Activated T-helper 17 cell treated with anti-CD3 and anti-CD28 coated beads, Interleukin-2, amount 50 U/mL, for 72 hours (primary cell): Measurements from ENCODE around the gene TADA2B. TPM values are rescaled to one million over a fixed set of nuclear protein-coding genes. Genes with fewer than 3 reads are reported as not detected.
A peak's percentile ranks its signal among the peaks of the same experiment; 100 is the strongest.

Source experiments
- ATAC-seq: fragments of 150-1000 bp; cut with Tn5 transposase; replicated peaks from 2 replicates; pipeline ENCODE4 v1.10.0; 2021; ENCODE audit warnings: mild to moderate bottlenecking, moderate library complexity
- H3K27ac Mint-ChIP-seq: one replicate; pipeline ENCODE4 v1.8.0; 2022; ENCODE audit warnings: mixed read lengths
- H3K27me3 Mint-ChIP-seq: one replicate; pipeline ENCODE4 v1.8.0; 2022; ENCODE audit warnings: mixed read lengths
- H3K36me3 Mint-ChIP-seq: one replicate; pipeline ENCODE4 v1.8.0; 2022; ENCODE audit warnings: low read depth, mild to moderate bottlenecking, mixed read lengths
- H3K4me1 Mint-ChIP-seq: one replicate; pipeline ENCODE4 v1.8.0; 2022; ENCODE audit warnings: mixed read lengths
- H3K4me3 Mint-ChIP-seq: one replicate; pipeline ENCODE4 v1.8.0; 2022; ENCODE audit warnings: mild to moderate bottlenecking, mixed read lengths
- H3K9me3 Mint-ChIP-seq: one replicate; pipeline ENCODE4 v1.8.0; 2022; ENCODE audit warnings: mixed read lengths
- total RNA-seq, 2 donors: library from RNA; stranded (reverse); gene quantifications; one replicate each; pipeline ENCODE4 v1.2.3, GENCODE V29; 2022

Gene TADA2B
- total RNA-seq, 2 donors from 2014 or later, result 8.5 to 13.0 TPM

GRCh38 chr4:7023901-7024300 is 19.3 kb upstream of the TADA2B start:
- Mint-ChIP-seq H3K4me1 (peaks cover 5% of the 10 kb centered on the region), H3K4me3 (no peak overlapping the region), H3K27ac (no peak overlapping the region), H3K9me3 (no peaks in the 10 kb centered on the region), H3K36me3 (peaks cover 89% of the 10 kb centered on the region), H3K27me3 (no peaks in the 10 kb centered on the region)
- no peak for ATAC-seq

DNA sequence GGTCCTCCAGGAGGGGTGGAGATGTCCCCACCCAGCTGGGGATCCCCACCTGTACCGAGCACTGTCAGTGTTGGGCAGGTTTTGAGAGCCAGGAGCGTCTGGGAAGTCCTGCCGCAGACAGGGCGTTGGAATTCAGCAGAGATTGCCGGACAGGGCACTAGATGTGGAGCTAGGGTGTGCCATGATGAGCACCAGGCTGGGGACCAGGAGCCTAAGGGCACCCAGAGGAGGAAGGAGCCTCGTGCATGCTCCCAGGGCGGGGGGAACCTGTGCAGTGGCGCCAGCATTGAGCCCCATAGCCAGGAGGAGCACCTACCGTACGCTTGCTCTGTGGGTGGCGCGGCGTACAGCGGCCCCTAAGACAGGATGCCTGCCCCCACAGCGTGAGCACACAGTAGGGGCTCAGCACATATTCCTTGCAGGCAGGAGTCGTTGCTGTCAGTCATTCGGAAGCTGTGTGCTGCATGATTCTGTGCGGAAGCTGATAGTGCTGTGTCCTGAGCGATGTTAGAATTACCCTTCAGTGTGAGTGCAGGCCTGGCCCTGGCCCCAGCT is 18.8 kb upstream of the TADA2B start:
- Mint-ChIP-seq H3K4me1 (peaks cover 5% of the 10 kb centered on the region), H3K4me3 (no peak overlapping the region), H3K36me3 (peaks cover 90% of the 10 kb centered on the region), H3K27ac (no peak overlapping the region), H3K9me3 (no peaks in the 10 kb centered on the region), H3K27me3 (no peaks in the 10 kb centered on the region)
- no peak for ATAC-seq

DNA sequence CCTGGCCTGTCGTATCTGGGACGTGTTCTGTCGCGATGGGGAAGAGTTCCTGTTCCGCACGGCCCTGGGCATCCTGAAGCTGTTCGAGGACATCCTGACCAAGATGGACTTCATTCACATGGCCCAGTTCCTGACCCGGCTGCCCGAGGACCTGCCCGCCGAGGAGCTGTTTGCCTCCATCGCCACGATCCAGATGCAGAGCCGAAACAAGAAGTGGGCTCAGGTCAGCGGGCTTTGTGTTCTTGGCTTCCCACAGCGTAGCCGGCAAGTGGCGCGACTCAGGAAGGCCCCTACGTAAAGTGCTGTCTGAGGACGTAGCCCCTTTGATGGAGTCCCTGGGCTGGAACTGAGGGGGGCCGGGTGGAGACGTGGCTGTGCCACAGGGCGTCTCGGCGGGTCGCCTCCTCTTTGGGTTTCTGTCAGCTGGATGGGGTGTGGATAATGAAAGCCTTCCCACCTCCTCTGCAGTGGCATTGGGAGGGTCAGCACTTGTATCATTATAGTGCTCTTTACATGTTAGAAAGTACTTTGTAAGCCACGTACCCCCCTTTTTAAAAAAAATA is 18.1 kb upstream of the TADA2B start:
- Mint-ChIP-seq H3K36me3 (peaks cover 95% of the 10 kb centered on the region), H3K27ac (no peak overlapping the region), H3K4me3 (no peak overlapping the region), H3K9me3 (no peaks in the 10 kb centered on the region), H3K4me1 (peaks cover 5% of the 10 kb centered on the region), H3K27me3 (no peaks in the 10 kb centered on the region)
- no peak for ATAC-seq

- Mint-ChIP-seq H3K27me3 (no peaks in the 10 kb centered on the region), H3K9me3 (no peaks in the 10 kb centered on the region), H3K36me3 (peaks cover 95% of the 10 kb centered on the region), H3K4me3 (no peak overlapping the region), H3K27ac (peak overlapping the region; percentile 59), H3K4me1 (peaks cover 5% of the 10 kb centered on the region)
- ATAC-seq, result no peak
These were observed 17.1 kb upstream of the TADA2B start for GRCh38 chr4:7026107-7026506.

DNA sequence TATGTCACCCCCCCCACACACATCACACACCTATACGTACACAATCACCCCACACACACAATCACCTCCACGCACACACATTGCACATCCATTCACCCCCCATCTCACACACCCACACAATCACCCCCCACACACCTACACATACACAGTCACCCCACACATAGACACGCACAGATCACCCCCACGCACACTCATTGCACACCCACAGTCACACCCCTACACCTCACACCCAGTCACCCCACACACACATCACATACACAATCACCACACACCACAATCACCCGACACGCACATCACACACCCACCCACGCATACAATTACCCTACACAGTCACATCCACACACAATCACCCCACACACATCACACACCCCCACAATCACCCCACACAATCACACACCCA is 15.9 kb upstream of the TADA2B start:
- Mint-ChIP-seq H3K27me3 (no peaks in the 10 kb centered on the region), H3K27ac (peak overlapping the region; percentile 59), H3K36me3 (peaks cover 97% of the 10 kb centered on the region), H3K4me3 (no peak overlapping the region), H3K9me3 (no peaks in the 10 kb centered on the region), H3K4me1 (peaks cover 5% of the 10 kb centered on the region)
- ATAC-seq, result no peak

DNA sequence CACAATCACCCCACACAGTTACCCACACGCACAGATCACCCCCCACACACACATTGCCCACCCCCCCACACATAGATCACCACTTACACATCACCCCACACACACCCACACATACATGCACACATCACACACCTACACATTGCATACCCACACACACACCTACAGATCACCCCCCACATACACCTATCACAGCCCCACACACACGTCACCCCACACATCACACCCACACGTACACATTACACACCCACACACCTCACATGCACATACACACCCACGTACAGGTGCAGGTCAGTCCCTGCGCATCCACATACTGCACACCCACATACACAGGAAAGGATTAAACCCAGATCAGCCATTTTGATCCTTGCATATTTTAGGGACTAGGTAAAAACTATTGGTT is 15.3 kb upstream of the TADA2B start:
- Mint-ChIP-seq H3K27ac (peak overlapping the region; percentile 4), H3K27me3 (no peaks in the 10 kb centered on the region), H3K36me3 (peaks cover 98% of the 10 kb centered on the region), H3K4me1 (peaks cover 5% of the 10 kb centered on the region), H3K4me3 (no peak overlapping the region), H3K9me3 (no peaks in the 10 kb centered on the region)
- no peak for ATAC-seq

- no peak overlapping the region for H3K4me3 Mint-ChIP-seq
- no peaks in the 10 kb centered on the region for H3K27me3 Mint-ChIP-seq
- no peaks in the 10 kb centered on the region for H3K9me3 Mint-ChIP-seq
- no peak for ATAC-seq
- H3K36me3 Mint-ChIP-seq, result peaks cover 85% of the 10 kb centered on the region
- peaks cover 5% of the 10 kb centered on the region for H3K4me1 Mint-ChIP-seq
- peak overlapping the region; percentile 70 for H3K27ac Mint-ChIP-seq
These were observed 14.0 kb upstream of the TADA2B start for GRCh38 chr4:7029212-7029611.

- ATAC-seq, result no peak
- Mint-ChIP-seq H3K4me3 (no peak overlapping the region), H3K27me3 (no peaks in the 10 kb centered on the region), H3K27ac (peak overlapping the region; percentile 70), H3K4me1 (peaks cover 5% of the 10 kb centered on the region), H3K36me3 (peaks cover 78% of the 10 kb centered on the region), H3K9me3 (no peaks in the 10 kb centered on the region)
These were observed 13.3 kb upstream of the TADA2B start for GRCh38 chr4:7029921-7030320.

DNA sequence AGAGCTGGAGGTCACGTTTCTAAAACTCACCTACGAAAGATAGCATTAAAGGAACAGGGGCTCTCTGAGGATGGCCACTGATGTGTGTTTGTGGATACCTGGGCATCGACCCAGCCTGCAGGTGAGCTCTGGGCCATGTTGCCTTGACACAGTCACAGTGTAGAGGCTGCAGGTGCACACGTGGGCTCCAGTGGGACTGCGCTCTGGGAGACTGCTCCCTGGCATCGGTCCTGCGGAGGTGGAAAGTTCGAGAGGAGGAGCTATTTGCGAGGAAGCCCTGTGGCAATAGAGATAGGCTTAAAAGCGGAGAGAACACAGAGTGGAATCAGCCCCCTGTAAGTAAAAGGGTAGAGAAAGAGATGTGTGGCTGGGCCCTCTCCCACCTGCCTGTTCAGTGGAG is 12.3 kb upstream of the TADA2B start:
- ATAC-seq, result no peak
- H3K4me3 Mint-ChIP-seq, result no peak overlapping the region
- no peaks in the 10 kb centered on the region for H3K27me3 Mint-ChIP-seq
- H3K4me1 Mint-ChIP-seq, result peaks cover 5% of the 10 kb centered on the region
- peaks cover 68% of the 10 kb centered on the region for H3K36me3 Mint-ChIP-seq
- no peak overlapping the region for H3K27ac Mint-ChIP-seq
- no peaks in the 10 kb centered on the region for H3K9me3 Mint-ChIP-seq

GRCh38 chr4:7031558-7032449 is 11.4 kb upstream of the TADA2B start:
- H3K4me3 Mint-ChIP-seq, result no peak overlapping the region

DNA sequence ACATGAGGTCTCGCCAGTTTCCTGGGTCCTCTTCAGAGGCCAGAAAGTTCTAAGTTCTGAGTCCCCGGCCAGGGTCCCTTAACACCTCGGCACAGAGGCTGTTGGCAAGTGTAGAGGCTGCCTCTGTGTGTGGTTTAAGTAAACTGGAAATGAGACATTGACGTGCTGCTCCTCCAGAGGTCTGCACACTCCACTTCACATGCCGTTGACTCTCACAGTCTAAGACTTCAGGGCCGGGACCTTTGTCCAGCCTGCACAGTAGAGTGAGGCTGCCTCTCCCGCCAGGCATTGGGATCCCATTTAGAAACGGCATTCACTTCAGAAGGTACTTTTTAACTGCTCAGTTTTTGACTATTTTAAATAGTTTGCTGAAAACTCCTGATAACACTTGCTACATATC is 10.6 kb upstream of the TADA2B start:
- no peak for ATAC-seq
- Mint-ChIP-seq H3K36me3 (peaks cover 51% of the 10 kb centered on the region), H3K4me3 (no peak overlapping the region), H3K27me3 (no peaks in the 10 kb centered on the region), H3K4me1 (peaks cover 3% of the 10 kb centered on the region), H3K27ac (no peak overlapping the region), H3K9me3 (no peaks in the 10 kb centered on the region)

More at GRCh38 chr4:7031558-7032449, 11.4 kb upstream of the TADA2B start:
- no peaks in the 10 kb centered on the region for H3K27me3 Mint-ChIP-seq
- H3K36me3 Mint-ChIP-seq, result peaks cover 59% of the 10 kb centered on the region
- H3K27ac Mint-ChIP-seq, result no peak overlapping the region
- H3K9me3 Mint-ChIP-seq, result no peaks in the 10 kb centered on the region
- ATAC-seq, result no peak
- peaks cover 5% of the 10 kb centered on the region for H3K4me1 Mint-ChIP-seq

DNA sequence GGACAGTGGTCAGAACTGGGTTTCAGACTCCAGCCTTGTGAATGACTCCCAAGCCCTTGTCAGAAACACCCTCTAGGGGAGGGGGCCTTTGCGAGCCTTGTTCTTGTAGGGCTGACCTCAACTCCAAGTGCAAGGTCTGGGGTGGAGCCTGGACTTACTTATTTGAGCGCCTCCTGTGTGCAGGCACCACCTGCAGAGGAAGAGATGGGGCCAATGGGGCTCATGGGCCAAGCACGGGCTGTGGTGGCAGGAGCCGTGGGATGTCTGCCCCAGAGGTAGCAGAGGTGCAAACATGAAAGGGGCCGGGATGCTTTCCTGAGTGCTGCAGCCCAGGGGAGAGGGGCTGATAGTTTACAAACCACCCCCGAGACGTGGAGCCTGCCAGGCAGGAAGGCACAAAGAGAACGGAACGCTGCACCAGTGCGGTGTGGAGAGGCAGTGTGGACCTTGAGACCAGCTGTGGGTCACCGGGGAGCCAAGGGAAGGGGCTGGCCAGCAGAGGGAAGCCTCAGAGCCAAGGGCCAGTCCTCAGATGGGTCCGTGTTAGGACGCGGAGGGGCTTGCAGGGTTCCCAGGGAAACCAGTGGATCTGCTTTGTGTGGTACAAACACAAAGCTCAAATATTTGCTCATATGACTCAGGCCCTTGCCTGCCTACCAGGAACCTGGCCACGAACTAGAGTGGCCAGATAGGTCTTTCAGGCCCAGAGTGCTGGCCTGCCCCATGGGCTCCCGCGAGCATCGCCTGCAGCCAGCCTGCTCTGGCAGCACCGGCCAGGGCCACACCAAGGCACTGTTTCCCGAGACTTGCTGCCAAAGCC is 8.7 kb upstream of the TADA2B start:
- Mint-ChIP-seq H3K27me3 (no peaks in the 10 kb centered on the region), H3K9me3 (no peaks in the 10 kb centered on the region), H3K4me1 (no peaks in the 10 kb centered on the region), H3K4me3 (no peak overlapping the region), H3K36me3 (peaks cover 32% of the 10 kb centered on the region), H3K27ac (no peak overlapping the region)
- no peak for ATAC-seq

DNA sequence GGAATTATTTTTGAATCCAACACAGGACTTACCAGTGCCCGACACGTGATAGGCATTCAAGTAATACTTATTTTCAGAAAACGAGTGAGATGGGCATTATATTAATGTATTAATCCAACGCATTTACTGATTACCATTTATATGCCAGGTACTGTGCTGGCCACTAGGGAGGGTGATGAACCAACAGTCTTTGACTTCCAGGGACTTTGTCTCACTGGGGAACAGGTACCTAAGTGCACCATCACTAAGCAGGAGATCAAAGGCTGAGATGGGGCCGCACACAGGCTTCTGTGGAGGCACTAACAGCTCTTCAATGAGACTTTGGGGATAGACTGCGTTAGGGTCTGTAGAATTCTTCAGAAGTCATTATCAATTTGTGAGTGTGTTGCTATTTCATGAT is 5.7 kb upstream of the TADA2B start:
- ATAC-seq, result no peak
- Mint-ChIP-seq H3K36me3 (peaks cover 3% of the 10 kb centered on the region), H3K4me3 (no peak overlapping the region), H3K27ac (no peak overlapping the region), H3K27me3 (no peaks in the 10 kb centered on the region), H3K4me1 (peaks cover 7% of the 10 kb centered on the region), H3K9me3 (no peaks in the 10 kb centered on the region)

- peaks cover 19% of the 10 kb centered on the region for H3K4me1 Mint-ChIP-seq
- H3K27me3 Mint-ChIP-seq, result no peaks in the 10 kb centered on the region
- peaks cover 4% of the 10 kb centered on the region for H3K36me3 Mint-ChIP-seq
- no peak overlapping the region for H3K4me3 Mint-ChIP-seq
- H3K27ac Mint-ChIP-seq, result no peak overlapping the region
- H3K9me3 Mint-ChIP-seq, result no peaks in the 10 kb centered on the region
- ATAC-seq, result no peak
These were observed 2.4 kb upstream of the TADA2B start for GRCh38 chr4:7040765-7041164.
